Hippocampal formation (tissue), 2 donors: Measurements from ENCODE around the gene PDRG1.
"Not testable (repeated sequence)": the region's sequence is repeated elsewhere in the genome, so short reads cannot be mapped to it uniquely, and the experiment has no call there.

Experiments
- DNase-seq, 2 donors: peaks; one replicate each; lab custom pipeline; 2025; lab: John Stamatoyannopoulos, UW

The PDRG1 gene

GRCh38 chr20:31926493-31926892, 25.4 kb downstream of the PDRG1 start:
- DNase-seq = no peak

DNA sequence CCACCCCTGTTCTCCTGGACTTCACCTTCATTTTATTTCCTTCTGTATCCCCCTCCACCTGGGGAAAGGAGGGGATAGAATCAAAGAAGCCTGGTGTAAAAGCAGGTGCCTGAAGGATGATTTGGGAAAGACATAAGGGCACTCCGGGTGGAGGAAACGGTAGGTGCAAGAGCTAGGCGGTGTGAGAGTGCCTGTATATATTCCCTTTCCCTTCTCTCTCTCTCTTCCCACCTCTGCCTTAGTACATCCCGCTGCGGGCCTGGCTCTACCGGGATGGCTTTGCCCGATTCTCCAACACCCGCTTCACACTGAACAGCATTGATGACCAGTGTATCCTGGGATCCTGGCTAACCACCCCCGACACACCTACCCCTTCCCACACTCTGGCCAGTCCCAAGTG, 26.2 kb downstream of the PDRG1 start:
- no peak for DNase-seq

DNA sequence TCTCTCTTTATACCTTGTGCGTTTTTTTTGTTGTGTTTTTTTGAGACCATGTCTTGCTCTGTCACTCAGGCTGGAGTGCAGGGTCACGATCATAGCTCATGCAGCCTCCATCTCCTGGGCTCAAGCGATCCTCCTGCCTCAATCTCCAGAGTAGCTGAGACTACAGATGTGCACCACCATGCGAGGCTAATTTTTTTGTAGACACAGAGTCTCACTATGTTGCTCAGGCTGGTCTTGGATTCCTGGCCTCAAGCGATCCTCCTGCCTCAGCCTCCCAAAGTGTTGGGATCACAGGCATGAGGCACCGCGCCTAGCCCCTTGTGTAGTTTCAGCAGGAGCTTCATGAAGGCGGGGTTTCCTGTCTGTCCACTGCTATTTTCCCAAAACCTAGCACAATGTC, 27.3 kb downstream of the PDRG1 start:
- no peak for DNase-seq

GRCh38 chr20:31923388-31924331, 28.2 kb downstream of the PDRG1 start:
- DNase-seq = no peak

DNA sequence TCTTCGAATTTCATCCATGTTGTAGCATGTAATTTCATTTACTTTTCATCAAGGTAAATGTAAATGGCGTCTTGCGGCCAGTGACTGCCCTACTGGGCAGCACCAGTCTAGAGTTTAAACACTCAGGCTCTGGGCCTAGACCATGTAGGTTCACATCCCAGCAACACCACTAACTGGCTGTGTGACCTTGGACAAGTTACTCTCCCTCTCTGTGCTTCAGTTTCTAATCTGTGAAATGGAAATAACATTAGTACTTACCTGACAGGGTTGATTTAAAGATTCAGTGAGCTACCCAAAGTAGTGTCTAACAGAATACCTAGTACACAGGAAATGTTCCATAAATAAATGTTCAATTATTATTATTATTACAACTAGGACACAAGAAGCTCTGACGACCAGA, 29.3 kb downstream of the PDRG1 start:
- DNase-seq = no peak

GRCh38 chr20:31922181-31922580, 29.7 kb downstream of the PDRG1 start:
- DNase-seq = no peak

DNA sequence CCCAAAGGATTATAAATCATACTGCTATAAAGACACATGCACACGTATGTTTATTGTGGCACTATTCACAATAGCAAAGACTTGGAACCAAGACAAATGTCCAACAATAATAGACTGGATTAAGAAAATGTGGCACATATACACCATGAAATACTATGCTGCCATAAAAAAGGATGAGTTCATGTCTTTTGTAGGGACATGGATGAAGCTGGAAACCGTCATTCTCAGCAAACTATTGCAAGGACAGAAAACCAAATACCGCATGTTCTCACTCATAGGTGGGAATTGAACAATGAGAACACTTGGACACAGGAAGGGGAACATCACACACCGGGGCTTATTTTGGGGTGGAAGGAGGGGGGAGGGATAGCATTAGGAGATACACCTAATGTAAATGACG, 30.4 kb downstream of the PDRG1 start:
- not testable (repeated sequence) for DNase-seq

GRCh38 chr20:31920275-31920855, 31.5 kb downstream of the PDRG1 start:
- DNase-seq = no peak

DNA sequence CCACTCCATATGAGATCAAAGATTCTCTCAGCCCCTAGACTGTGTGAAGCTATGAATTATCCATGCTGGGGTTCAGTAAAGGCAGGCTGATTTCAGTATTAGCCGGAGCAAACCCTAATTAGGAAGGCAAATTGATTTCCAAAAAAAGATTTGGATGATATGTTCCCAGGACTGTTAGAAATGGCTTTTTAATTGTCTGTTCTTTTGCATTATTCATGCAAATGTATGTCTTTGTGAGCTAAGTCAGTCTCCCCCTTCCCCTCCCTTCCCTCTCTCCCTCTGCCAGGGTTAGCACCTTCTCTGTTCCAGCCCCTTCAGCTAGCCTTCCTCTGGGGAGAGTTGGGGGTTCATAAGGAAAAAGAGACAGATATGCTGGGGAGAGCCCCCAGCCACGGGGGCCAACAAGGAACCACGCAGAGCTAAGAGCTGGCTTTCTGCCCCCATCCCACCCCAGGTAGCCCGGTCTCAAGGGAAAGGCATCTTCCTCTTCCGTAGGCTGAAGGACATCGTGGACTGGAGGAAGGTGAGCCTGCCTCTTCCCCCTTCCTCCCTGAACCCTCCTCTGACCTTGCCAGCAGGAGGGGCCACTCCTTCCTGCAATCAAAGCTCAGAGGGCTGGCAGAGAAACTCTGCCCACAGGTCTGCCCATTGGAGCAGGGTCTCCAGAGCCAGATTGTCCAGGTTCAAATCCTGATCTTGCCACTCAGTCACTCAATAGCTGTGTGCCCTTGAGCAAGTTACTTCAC, 32.3 kb downstream of the PDRG1 start:
- DNase-seq = no peak

GRCh38 chr20:31918466-31919105, 33.3 kb downstream of the PDRG1 start:
- no peak for DNase-seq

GRCh38 chr20:31917962-31918412, 33.9 kb downstream of the PDRG1 start:
- not testable (repeated sequence) for DNase-seq

GRCh38 chr20:31916708-31917107, 35.1 kb downstream of the PDRG1 start:
- DNase-seq = no peak

DNA sequence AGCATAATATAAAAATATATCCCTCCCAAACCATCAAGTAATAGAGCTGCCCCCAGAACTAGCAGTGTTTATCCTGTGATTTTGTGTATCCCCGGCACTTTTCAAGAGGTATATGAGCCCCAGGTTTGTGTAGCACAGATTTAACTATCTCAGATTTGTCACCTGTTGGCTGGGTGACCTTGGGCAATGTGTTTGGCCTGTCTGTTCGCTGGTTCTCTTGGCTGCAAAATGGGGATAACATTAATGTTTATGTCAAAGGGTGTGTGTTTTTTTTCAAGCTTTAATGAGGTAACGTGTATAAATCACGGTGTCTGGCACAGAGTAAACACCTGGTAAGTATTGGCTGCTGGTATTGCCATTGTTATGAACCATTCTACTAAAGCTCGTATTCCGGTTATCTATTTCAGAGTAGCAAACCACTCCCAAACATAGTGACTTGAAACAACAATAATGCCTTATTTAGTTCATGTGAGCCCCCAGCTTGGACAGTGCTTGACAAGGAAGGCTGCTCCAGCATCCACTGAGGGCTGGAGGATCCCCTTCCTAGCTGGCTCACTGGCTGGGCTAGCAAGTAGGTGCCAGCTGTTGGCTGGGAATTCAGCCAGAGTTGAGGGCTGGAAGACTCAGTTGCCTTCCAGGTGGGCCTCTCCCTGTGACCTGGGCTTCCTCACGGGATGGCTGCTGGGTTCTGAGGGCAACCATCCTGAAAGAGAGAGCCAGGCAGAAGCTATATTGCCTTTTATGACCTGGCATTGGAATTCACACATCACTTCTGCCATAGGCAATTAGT, 36.2 kb downstream of the PDRG1 start:
- DNase-seq = no peak

- DNase-seq = no peak
These were observed 37.7 kb downstream of the PDRG1 start for GRCh38 chr20:31914170-31914569.

GRCh38 chr20:31913431-31914157, 38.3 kb downstream of the PDRG1 start:
- no peak for DNase-seq

GRCh38 chr20:31910071-31910803, 41.6 kb downstream of the PDRG1 start:
- no peak for DNase-seq

GRCh38 chr20:31909253-31910070, 42.4 kb downstream of the PDRG1 start:
- no peak for DNase-seq

- DNase-seq = no peak
These were observed 43.4 kb downstream of the PDRG1 start for GRCh38 chr20:31908424-31908823.

DNA sequence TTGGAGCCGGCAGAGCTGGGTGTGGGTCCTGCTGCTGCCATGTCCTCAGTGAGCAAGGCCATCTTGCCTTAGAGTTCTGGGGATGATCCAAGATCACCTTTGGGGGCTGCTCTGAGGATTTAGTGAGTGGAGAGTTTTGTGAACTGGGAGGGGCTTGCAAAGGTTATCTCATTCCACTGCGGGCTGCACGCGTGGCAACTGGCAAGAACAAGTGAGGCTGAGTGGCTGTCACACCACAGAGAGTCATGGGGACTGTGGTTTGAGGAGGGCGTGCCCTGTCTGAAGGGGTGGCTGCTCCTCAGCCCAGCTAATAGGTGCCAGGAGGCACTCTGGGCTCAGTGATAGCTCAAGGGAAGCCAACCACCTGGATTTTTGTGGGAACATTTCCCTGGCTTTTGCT, 43.8 kb downstream of the PDRG1 start:
- no peak for DNase-seq
